Retinal pigment epithelial cell (primary cell): ENCODE measurements around the gene GNG4.

Experiments used
- DNase-seq: peaks from one replicate; pipeline ENCODE4 v3.0.0-alpha.2; 2010; ENCODE audit warnings: low read depth
- H3K4me3 ChIP-seq: 2 replicates; pipeline ENCODE4 v1.5.1; 2011; ENCODE audit warnings: mild to moderate bottlenecking, low read length, control low read depth, moderate library complexity
- TF ChIP-seq, protein P1 (sequence below): conservative IDR thresholded peaks from 2 replicates; pipeline ENCODE4 v1.5.1; 2011; ENCODE audit warnings: low read depth, low read length, control low read depth, inconsistent platforms

GNG4 gene

DNA sequence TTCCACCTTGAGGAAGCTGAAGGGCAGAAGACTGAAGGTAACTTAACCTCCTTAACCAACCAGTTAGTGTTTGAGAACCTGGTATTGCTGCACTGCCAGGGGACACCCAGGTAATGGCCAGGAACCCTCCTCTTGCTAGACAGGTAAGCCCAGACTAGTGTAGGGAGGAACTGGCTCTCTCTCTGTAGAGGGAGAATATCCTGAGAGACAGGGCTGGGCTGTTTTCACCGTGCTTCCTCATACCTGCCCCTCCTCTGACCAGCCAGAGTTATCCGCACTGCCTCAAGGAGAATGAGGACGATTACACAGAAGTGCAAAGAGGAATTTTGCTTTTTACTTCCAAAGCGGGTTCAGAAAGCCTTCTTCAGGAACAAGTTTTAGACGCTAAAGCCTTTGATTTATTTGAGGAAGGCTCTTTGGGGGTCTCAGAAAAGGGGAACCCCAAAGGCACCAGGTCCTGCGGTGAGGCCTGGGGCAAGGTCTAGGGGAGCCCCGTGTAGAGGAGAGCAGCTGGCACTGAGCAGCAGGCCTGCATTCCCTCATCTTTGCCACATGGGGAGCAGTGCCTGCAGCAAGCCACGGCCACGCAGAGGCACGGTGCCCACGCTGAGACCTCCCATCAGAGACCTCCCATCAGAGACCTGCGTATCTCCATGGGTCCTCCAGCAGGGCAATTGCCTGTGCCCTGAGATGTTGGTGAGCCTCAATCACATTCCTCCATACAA lies 13.5 kb downstream of the GNG4 start:
- TF ChIP-seq, protein P1, sequence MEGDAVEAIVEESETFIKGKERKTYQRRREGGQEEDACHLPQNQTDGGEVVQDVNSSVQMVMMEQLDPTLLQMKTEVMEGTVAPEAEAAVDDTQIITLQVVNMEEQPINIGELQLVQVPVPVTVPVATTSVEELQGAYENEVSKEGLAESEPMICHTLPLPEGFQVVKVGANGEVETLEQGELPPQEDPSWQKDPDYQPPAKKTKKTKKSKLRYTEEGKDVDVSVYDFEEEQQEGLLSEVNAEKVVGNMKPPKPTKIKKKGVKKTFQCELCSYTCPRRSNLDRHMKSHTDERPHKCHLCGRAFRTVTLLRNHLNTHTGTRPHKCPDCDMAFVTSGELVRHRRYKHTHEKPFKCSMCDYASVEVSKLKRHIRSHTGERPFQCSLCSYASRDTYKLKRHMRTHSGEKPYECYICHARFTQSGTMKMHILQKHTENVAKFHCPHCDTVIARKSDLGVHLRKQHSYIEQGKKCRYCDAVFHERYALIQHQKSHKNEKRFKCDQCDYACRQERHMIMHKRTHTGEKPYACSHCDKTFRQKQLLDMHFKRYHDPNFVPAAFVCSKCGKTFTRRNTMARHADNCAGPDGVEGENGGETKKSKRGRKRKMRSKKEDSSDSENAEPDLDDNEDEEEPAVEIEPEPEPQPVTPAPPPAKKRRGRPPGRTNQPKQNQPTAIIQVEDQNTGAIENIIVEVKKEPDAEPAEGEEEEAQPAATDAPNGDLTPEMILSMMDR, result peak; percentile 19
- no peak for DNase-seq

DNA sequence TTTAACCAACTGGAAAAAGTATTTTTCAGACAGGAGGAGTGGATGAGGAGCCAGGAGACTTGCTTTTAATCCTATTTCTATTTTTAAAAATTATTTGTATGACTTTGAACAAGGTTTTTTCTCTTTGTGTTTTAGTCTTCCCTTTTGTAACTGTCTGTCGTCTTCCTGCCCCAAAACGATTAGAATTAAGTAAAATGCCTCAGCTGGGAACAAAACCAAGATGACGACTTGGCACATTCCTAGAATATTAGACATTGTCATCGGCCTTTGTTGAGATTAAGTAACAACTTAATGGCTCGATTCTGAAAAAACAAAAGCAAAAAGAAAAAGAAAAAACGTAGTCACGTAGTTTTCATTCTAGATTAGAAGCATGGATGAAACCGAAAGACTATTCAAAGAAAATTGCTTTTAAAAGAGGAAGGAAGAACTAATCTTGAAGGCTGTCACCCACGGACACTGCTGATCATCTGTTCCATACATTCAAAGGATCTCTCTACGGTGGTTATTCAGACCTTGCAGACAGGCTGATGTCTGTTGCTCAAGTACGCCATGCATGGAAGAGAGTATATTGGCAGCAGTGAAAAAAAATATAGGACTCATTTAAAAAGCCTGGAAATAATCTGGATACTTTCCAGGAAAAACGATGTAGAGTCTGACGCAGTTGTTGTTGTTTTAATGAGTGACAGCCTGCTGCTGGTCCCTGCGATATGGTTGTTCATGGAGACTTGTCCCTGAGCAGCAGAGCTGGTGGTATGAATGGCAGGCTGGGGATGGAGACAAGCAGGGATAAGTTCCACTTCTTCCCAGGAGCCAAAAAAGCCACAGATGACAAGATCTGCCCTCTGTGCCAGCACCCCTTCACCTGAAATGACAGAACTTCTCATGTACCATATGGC lies 16.8 kb downstream of the GNG4 start:
- DNase-seq, result peak; percentile 62

More for the DNA sequence above, 13.5 kb downstream of the GNG4 start:
- H3K4me3 ChIP-seq, result no peak overlapping the region

DNA sequence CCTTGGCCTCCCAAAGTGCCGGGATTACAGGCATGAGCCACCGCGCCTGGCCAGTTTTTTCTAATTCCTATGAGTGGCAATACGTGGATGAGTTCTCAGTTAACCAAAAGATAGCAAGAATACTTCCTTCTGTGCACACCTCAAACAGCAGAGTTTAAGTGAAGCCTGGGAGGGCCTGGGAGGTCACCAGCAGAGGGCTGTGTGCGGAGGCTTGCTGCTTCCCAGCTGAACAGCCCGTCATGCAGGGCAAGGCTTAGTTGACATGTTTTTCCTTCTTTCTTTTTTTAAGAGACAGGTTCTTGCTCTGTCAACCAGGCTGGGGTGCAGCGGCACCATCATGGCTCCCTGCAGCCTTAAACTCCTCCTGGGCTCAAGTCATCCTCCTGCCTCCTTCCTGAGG lies 17.8 kb downstream of the GNG4 start:
- DNase-seq, result no peak
- TF ChIP-seq, protein P1, result peak; percentile 33
- no peak overlapping the region for H3K4me3 ChIP-seq

More for the DNA sequence above, 16.8 kb downstream of the GNG4 start:
- TF ChIP-seq, protein P1, result no peak
- H3K4me3 ChIP-seq, result peak overlapping the region; percentile 38

DNA sequence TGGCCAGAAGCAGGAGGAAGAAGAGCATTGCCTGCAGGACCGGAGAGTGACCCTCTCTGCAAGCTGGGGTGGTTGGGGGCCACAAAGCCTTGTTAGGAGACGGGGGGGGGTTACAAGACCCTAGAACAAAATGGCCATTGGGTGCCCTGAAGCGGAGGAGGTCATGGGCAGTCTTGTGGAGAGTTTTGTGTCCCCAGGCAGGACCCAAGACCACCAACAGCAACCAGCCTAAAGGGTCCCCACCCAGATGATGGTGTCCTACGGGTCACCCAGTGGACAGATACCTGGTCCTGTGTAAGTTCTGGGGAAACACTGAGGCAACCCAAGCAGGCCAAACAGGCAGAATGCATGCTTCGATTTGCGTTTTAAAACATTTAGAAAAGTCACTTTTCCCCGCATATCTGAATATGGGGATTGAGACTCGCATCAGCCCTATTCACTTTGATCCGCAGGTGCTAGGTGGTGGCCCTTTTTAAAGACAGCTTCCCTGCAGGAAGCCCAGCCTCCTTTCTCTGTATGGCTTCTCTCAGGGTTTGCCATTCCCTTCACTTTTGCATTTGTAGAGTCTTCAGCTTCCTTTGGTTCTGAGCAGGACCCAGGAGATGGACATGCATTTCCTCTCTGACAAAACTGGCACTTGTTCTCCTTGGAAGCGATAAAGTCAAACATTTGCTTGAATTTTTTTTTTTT lies 21.1 kb downstream of the GNG4 start:
- TF ChIP-seq, protein P1, result no peak
- DNase-seq, result no peak

DNA sequence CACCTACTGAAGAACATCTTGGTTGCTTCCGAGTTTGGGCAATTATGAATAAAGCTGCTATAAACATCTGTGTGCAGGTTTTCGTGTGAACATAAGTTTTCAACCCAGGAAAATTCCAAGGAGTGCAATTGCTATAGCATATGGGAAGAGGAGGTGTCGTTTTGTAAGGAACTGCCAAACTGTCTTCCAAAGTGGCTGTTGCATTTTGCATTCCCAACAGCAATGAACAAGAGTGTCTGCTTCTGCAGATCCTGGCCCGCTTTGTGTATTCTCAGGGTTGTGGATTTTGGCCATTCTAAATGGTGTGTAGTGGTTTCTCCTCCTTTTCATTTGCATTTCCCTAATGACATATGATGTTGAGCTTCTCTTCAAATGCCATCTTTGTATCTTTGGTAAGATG lies 23.8 kb downstream of the GNG4 start:
- no peak overlapping the region for H3K4me3 ChIP-seq
- DNase-seq, result no peak
- TF ChIP-seq, protein P1, result no peak

More for the DNA sequence above, 21.1 kb downstream of the GNG4 start:
- H3K4me3 ChIP-seq, result no peak overlapping the region

DNA sequence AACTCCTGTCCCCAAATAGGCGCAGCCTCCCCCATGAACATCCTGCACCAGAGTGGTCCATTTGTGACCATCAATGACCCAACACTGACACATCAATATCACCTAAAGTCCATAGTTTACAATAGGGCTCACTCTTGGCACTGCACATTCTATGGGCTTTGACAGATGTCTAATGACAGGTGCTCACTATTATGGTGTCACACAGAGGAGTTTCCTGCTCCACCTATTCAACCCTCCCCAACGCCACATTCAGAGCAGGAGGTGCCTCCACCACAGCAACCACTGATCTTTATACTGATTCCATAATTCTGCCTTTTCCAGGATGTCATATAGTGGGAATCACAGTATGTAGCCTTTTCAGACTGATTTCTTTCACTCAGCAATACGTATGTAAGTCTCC lies 24.2 kb downstream of the GNG4 start:
- DNase-seq, result no peak
- TF ChIP-seq, protein P1, result no peak
- H3K4me3 ChIP-seq, result no peak overlapping the region
